HUES6 (cell line): ENCODE data around the gene CNTRL.

Experiments used
- H3K27ac ChIP-seq: 2 replicates; pipeline ENCODE4 v1.7.0; 2013; ENCODE audit warnings: low read depth, mild to moderate bottlenecking, low read length, inconsistent platforms
- H3K27me3 ChIP-seq: 2 replicates; pipeline ENCODE4 v1.6.1; 2013; ENCODE audit warnings: low read length; ENCODE audit not compliant: control insufficient read depth, insufficient read depth
- H3K36me3 ChIP-seq: 2 replicates; pipeline ENCODE4 v1.6.1; 2013; ENCODE audit warnings: low read length; ENCODE audit not compliant: control insufficient read depth, insufficient read depth
- H3K4me1 ChIP-seq: 2 replicates; pipeline ENCODE4 v1.6.1; 2013; ENCODE audit warnings: low read length; ENCODE audit not compliant: control insufficient read depth, insufficient read depth
- H3K4me3 ChIP-seq: 2 replicates; pipeline ENCODE4 v1.5.1; 2013; ENCODE audit warnings: low read depth, low read length
- H3K9ac ChIP-seq: one replicate; pipeline ENCODE4 v1.6.1; 2013; ENCODE audit warnings: mild to moderate bottlenecking, low read length
- H3K9me3 ChIP-seq: 2 replicates; pipeline ENCODE4 v1.6.1; 2013; ENCODE audit warnings: low read depth, low read length; ENCODE audit not compliant: control insufficient read depth, insufficient read depth

CNTRL gene

GRCh38 chr9:121219530-121219929 is 144.8 kb downstream of the CNTRL start:
- Histone ChIP-seq H3K9ac (no peak overlapping the region), H3K4me1 (peaks cover 23% of the 10 kb centered on the region), H3K4me3 (no peak overlapping the region), H3K9me3 (no peaks in the 10 kb centered on the region), H3K27ac (no peak overlapping the region), H3K36me3 (no peaks in the 10 kb centered on the region), H3K27me3 (no peaks in the 10 kb centered on the region)

- Histone ChIP-seq H3K27me3 (no peaks in the 10 kb centered on the region), H3K36me3 (no peaks in the 10 kb centered on the region), H3K27ac (peak overlapping the region; percentile 32), H3K9me3 (no peaks in the 10 kb centered on the region), H3K4me3 (0 out of 2 replicates have a peak overlapping the region, but pooled peaks have one; percentile 14), H3K4me1 (peaks cover 23% of the 10 kb centered on the region), H3K9ac (peak overlapping the region; percentile 27)
Measured at GRCh38 chr9:121220996-121221663, 146.4 kb downstream of the CNTRL start.

GRCh38 chr9:121221664-121222055 is 146.9 kb downstream of the CNTRL start:
- Histone ChIP-seq H3K4me1 (peaks cover 23% of the 10 kb centered on the region), H3K9me3 (no peaks in the 10 kb centered on the region), H3K36me3 (no peaks in the 10 kb centered on the region), H3K4me3 (0 out of 2 replicates have a peak overlapping the region, but pooled peaks have one; percentile 14), H3K27me3 (no peaks in the 10 kb centered on the region), H3K9ac (peak overlapping the region; percentile 27), H3K27ac (peak overlapping the region; percentile 32)

- Histone ChIP-seq H3K4me3 (no peak overlapping the region), H3K9me3 (no peaks in the 10 kb centered on the region), H3K27me3 (no peaks in the 10 kb centered on the region), H3K9ac (no peak overlapping the region), H3K36me3 (no peaks in the 10 kb centered on the region), H3K4me1 (peaks cover 23% of the 10 kb centered on the region), H3K27ac (no peak overlapping the region)
Measured at GRCh38 chr9:121222524-121223171, 147.9 kb downstream of the CNTRL start.

DNA sequence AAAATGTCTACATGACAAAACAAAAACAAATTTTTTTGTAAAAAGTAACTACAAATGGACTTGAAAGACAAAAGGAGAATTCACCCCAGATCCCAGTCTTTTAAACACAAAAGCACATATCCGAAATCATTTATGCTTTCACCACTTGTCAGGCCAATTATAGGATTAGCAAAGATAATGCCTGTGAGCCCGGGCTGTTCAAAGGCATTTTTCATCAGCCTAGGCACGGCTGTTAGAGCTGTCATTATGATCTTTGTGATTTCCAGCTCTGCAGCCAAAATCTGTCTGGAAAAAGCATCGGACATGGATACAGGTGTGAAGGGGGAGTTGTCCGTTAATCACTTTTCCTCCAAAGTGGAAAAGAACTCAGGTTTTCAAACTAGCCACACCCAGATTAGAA is 150.5 kb downstream of the CNTRL start:
- Histone ChIP-seq H3K27ac (no peak overlapping the region), H3K36me3 (no peaks in the 10 kb centered on the region), H3K27me3 (no peaks in the 10 kb centered on the region)

DNA sequence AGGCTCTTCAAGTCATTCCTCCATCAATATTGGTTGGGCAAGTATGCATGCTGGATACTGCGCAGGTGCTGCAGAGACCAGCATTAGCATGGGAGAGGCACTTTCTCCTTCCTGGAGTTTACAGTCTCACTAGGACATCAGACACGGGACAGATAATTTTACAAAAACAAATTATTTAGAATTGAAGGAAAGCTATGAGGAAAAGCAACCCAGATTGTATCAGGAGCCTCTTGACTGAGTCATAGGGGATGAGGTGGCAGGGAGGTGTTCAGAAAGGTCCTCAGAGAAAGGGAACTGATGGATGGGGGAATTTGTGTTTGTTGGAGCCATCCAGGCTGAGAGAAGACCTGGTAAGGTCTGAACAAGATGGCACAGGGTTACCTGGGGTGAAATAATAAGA is 151.4 kb downstream of the CNTRL start:
- Histone ChIP-seq H3K36me3 (no peaks in the 10 kb centered on the region), H3K4me3 (no peak overlapping the region), H3K9me3 (no peaks in the 10 kb centered on the region), H3K9ac (no peak overlapping the region), H3K27ac (no peak overlapping the region), H3K27me3 (no peaks in the 10 kb centered on the region), H3K4me1 (peaks cover 9% of the 10 kb centered on the region)

More for the DNA sequence above, 150.5 kb downstream of the CNTRL start:
- peaks cover 15% of the 10 kb centered on the region for H3K4me1 ChIP-seq
- H3K4me3 ChIP-seq: no peak overlapping the region
- no peak overlapping the region for H3K9ac ChIP-seq
- H3K9me3 ChIP-seq: no peaks in the 10 kb centered on the region
